NCI-H748 (cell line): ENCODE results near the gene GNAI3.
"Not testable (repeated sequence)": the region's sequence is repeated elsewhere in the genome, so short reads cannot be mapped to it uniquely, and the experiment has no call there.

Experiments used
- DNase-seq: peaks from one replicate; lab custom pipeline; 2025; ENCODE audit not compliant: unreplicated experiment; lab: John Stamatoyannopoulos, UW

Gene GNAI3

DNA sequence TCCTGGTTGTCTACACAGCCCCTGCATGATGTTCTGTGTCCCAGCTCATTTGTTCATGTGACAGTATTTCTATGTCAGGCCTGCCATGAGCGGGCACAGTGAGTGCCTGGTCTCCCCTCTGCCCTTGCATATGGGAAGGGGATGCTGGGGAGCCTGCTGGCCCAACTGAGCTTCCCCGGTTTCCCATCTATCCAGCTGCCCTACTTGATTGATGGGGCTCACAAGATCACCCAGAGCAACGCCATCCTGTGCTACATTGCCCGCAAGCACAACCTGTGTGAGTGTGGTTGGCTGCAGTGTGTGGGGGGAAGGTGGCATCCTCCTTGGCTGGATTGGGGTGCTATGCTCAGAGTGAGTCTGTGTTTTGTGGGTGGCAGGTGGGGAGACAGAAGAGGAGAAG lies 109.0 kb downstream of the GNAI3 start:
- no peak for DNase-seq

DNA sequence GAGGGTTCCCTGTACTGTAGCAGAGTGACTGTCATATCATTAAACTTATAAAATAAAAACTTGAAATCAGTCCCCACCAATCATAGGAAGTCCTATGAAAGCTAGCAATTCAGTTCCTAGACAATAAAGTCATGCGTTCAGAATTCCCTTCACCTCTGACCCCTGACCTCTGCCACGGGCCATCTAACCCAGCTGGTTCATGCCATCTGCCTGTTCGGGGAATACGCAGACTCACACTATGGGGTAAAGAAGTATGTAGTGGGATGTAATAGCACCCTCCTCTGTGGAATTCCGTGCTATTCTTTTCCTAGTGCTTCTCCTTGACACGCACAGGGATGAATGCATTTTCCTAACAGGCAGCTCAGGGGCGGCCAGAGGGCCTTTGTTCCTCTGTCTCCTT lies 109.6 kb downstream of the GNAI3 start:
- no peak for DNase-seq

DNA sequence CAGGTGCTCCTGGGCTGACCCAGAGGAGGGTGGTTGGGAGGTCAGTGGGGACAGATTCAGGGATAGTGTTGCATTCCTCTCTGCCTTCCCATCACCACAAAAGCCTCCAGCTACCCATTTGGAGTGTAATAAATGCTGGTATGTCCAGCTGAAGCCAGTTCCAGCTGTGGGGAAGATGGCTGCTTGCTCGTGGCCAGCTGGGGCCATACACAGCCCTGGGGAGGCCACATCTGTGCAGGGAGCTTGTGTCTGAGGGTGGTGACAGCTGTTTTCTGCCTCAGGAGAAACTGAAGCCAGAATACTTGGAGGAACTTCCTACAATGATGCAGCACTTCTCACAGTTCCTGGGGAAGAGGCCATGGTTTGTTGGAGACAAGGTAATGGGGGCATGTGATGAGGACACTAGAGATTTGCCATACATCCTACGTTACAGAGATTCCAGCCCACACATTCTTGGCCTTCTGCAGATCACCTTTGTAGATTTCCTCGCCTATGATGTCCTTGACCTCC lies 110.2 kb downstream of the GNAI3 start:
- no peak for DNase-seq

DNA sequence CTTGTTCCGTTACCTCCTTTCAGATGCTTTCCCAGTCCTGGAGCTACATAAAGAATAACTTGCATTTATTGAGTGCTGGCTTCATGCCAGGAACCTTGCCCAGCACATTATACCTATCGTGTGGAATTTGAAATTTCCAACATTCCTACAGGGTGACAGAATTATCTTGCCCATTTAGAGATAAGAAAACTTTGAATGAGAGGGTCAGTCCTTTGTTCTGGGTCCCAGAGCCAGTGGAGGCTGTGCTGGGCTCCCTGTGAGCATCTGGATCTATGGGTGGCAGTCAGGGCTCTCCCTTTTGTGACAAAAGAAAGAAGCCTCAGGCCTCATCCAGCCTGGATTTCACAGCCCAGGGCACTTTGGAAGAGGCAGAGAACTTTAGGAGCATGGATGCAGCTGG lies 110.7 kb downstream of the GNAI3 start:
- DNase-seq: no peak

DNA sequence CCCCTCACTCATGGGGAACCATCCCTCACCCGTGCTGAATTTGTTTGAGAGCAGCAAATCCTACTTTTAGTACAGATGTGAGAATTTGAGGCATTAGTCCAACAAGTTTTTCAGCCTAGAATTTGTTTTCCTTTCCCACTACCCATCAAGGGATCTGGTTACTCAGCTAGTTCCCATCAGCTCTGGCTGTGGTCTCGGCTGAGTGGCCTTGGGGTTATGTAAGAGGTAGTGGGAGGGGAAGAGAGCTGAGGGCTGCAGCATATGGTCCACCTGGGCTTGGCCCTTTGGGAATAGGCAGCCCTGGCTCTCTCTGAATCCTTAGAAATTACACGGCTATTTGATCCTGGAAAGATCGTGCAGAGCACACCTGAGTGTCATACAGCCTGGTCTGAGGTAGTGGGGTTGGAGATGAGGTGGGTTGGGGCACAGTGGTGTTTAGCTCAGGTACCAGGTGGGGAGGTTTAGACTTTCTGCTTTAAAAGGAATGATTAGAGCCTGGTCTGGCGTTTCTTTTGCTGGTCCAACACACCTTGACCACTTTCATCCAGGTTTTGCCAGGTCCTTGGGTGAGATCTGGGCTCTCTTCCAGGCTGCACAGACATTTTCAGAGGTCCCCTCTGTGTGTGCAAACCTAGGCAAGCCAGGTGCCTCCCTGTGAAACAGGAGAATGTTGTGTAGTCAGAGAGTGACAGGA lies 111.7 kb downstream of the GNAI3 start:
- no peak for DNase-seq

DNA sequence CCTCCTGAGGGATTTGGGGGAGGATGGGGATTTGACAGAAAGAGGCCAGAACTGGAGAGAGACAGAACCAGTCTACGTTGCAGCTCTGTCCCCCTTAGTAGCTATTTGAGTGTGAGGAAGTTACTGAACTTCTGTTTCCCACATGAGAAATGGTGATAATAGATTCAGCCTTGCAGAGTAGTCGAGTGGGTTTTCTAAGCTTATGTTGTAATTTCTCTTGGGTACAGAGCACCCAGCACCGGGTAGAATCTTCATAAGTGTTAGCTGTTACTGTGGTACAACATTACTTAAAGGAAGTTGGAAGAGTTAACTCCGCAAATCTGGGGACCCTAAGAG lies 112.2 kb downstream of the GNAI3 start:
- not testable (repeated sequence) for DNase-seq

DNA sequence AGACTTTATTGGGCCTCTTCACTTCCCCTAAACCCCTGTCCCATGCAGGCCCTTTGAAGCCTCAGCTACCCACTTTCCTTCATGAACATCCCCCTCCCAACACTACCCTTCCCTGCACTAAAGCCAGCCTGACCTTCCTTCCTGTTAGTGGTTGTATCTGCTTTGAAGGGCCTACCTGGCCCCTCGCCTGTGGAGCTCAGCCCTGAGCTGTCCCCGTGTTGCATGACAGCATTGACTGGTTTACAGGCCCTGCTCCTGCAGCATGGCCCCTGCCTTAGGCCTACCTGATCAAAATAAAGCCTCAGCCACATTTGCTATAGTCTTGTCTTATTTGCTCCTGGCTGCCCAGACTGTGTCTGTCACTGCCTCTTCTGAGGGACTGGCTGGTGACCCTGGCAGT lies 113.0 kb downstream of the GNAI3 start:
- DNase-seq: no peak

DNA sequence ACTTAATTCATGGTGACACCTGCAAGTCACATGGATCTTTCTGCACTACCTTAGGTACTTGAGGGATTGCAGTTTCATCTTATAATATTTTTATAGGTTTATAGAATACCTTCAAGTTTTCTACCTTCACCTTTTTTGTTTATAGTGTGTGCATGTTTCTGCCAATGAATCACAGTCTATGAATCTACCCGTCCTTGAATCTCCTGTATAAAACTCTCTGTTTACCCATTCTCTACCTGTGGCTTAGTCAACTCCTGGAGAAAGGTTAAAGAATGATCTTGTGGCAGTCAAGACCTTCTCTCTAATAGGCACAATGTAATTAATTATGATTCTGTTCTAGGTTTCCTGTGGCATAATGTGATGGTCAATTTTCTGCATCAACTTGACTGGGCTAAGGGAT lies 116.3 kb downstream of the GNAI3 start:
- no peak for DNase-seq

DNA sequence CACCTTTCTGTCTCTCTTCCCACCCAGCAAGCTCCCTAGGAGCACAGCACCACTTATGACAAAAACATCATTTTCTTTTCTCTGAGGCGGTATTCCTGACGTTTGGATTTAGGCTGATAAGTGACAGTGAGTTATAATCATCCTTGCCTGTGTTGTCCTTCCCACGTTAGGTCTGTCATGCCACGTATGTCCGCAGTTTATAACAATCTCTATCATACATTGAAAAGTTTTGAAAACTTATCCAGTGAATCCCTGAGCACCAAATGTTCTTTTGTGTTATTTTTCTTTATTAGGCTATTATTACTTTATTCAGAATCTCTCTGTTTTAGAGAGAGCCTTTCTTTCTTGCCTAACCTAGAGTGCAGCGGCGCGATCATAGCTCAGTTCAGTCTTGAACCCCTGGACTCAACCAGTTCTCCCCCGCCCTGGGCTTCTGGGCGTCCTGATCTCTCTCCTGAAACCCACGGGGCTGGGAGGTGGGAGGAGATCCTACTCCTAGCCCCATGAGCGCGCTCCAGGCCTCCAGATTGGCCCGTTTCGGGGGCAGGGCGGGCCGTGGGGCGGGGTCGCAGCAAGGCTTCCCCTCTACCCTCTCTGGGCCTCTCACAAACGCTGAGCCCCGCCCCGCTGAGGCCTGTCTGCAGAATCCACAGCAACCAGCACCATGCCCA lies 119.2 kb downstream of the GNAI3 start, which contains the start of gene GSTM2:
Gene GSTM2 (plus strand): TSS at position 606 of the 671 bp plus-strand sequence. CDS start 59 bp downstream, at position 665.
- DNase-seq: no peak
